Endothelial cell of umbilical vein (primary cell): Measurements from ENCODE around the gene NACAD. TPM values are rescaled to one million over a fixed set of nuclear protein-coding genes. Genes with fewer than 3 reads are reported as not detected.

Experiments used
- BruUV-seq: library from RNA; stranded (reverse); fragments of 400-500 nt; replicated peaks from 2 replicates; lab custom pipeline; 2021; lab: Mats Ljungman, UMichigan
- CTCF ChIA-PET: fragments of 300-600, 350-600 bp; sonication (Branson Sonifier 250); formaldehyde crosslinking; loops from one replicate; lab custom pipeline; 2021; ENCODE audit warnings: antibody characterized with exemption, inconsistent platforms; lab: Charles Lee
- POLR2A ChIA-PET: fragments of 300-600, 350-600 bp; sonication (Branson Sonifier 250); formaldehyde crosslinking; loops from one replicate; lab custom pipeline; 2021; ENCODE audit warnings: antibody characterized with exemption, inconsistent platforms; lab: Charles Lee
- DNase-seq: peaks from one replicate; pipeline ENCODE4 v3.0.0-alpha.2; 2011; ENCODE audit warnings: low read depth, low spot score
- FAIRE-seq: peaks from 2 replicates; lab custom pipeline; 2011; peaks lifted over from hg19 to GRCh38; lab: Jason Lieb, UNC
- H2AFZ ChIP-seq: 2 replicates; pipeline ENCODE4 v1.6.0; 2012; ENCODE audit warnings: low read depth, low read length, control low read depth, inconsistent platforms
- H3K27ac ChIP-seq: 2 replicates; pipeline ENCODE4 v1.5.1; 2011; ENCODE audit warnings: low read depth, mild to moderate bottlenecking, control low read depth, low read length, moderate library complexity; ENCODE audit not compliant: insufficient read depth
- H3K27me3 ChIP-seq, 2 experiments: 2 replicates each; pipeline versions ENCODE4 v1.6.0 to v1.6.1; 2011; ENCODE audit warnings: low read length in 2 of 2, mixed read lengths in 1 of 2; ENCODE audit not compliant: control insufficient read depth in 2 of 2, insufficient read depth in 2 of 2
- H3K36me3 ChIP-seq, 2 experiments: 2 replicates in 1 of 2; 3 replicates in 1 of 2; pipeline ENCODE4 v1.5.1; 2011; ENCODE audit warnings: low read length in 2 of 2, mild to moderate bottlenecking in 1 of 2, moderate library complexity in 1 of 2; ENCODE audit not compliant: control insufficient read depth in 2 of 2, insufficient read depth in 2 of 2; ENCODE audit errors: extremely low read depth in 1 of 2
- H3K4me1 ChIP-seq: 3 replicates; pipeline ENCODE4 v1.5.1; 2011; ENCODE audit warnings: mild to moderate bottlenecking, low read length; ENCODE audit not compliant: control insufficient read depth, insufficient read depth; ENCODE audit errors: extremely low read depth
- H3K4me2 ChIP-seq: 2 replicates; pipeline ENCODE4 v1.6.1; 2011; ENCODE audit warnings: low read length, control low read depth, mixed read lengths; ENCODE audit not compliant: insufficient read depth
- H3K4me3 ChIP-seq, 3 experiments: fragments of 200-600 bp in 1 of 3; sonication (generic), shearing (Covaris generic) in 1 of 3; replicated peaks in 1 of 3; 2 replicates each; pipeline ENCODE4 v1.5.1; 2011 to 2016; ENCODE audit warnings: control low read depth in 3 of 3, low read length in 3 of 3, mild to moderate bottlenecking in 2 of 3, inconsistent platforms in 1 of 3, low read depth in 1 of 3, moderate library complexity in 1 of 3; ENCODE audit not compliant: insufficient read depth in 1 of 3
- H3K79me2 ChIP-seq: 2 replicates; pipeline ENCODE4 v1.6.0; 2012; ENCODE audit warnings: low read length, inconsistent platforms; ENCODE audit not compliant: control insufficient read depth, insufficient read depth
- H3K9ac ChIP-seq: replicated peaks from 2 replicates; pipeline ENCODE3; 2011; ENCODE audit warnings: low read length, control low read depth; ENCODE audit not compliant: insufficient read depth; ENCODE audit errors: extremely low read depth
- H3K9me1 ChIP-seq: replicated peaks from 3 replicates; pipeline ENCODE4 v1.6.0; 2011; ENCODE audit warnings: mild to moderate bottlenecking, low read length; ENCODE audit not compliant: control insufficient read depth, insufficient read depth; ENCODE audit errors: extremely low read depth
- H3K9me3 ChIP-seq: replicated peaks from 2 replicates; pipeline ENCODE4 v1.5.1; 2012; ENCODE audit warnings: low read length, inconsistent platforms; ENCODE audit not compliant: control insufficient read depth, insufficient read depth
- H4K20me1 ChIP-seq: replicated peaks from 2 replicates; pipeline ENCODE3; 2011; ENCODE audit warnings: mild to moderate bottlenecking, low read length; ENCODE audit not compliant: control insufficient read depth, insufficient read depth; ENCODE audit errors: extremely low read depth
- EZH2 ChIP-seq: IDR thresholded peaks from 2 replicates; pipeline ENCODE4 v1.6.1; 2012; ENCODE audit warnings: borderline replicate concordance, low read depth, mild to moderate bottlenecking, moderate library complexity, low read length, inconsistent platforms; ENCODE audit not compliant: severe bottlenecking
- FOS ChIP-seq: IDR thresholded peaks from 2 replicates; pipeline ENCODE4 v1.6.1; 2011; ENCODE audit warnings: mild to moderate bottlenecking, low read length, moderate library complexity, borderline replicate concordance; ENCODE audit not compliant: insufficient read depth
- GATA2 ChIP-seq: IDR thresholded peaks from 2 replicates; pipeline ENCODE4 v1.7.0; 2011; ENCODE audit warnings: low read depth, mild to moderate bottlenecking, moderate library complexity, mixed read lengths, low read length; ENCODE audit not compliant: insufficient read length, insufficient read depth
- JUN ChIP-seq: IDR thresholded peaks from 2 replicates; pipeline ENCODE4 v1.6.1; 2011; ENCODE audit warnings: borderline replicate concordance, low read depth; ENCODE audit not compliant: insufficient read length, insufficient read depth
- MAX ChIP-seq: IDR thresholded peaks from 2 replicates; pipeline ENCODE4 v1.6.1; 2011; ENCODE audit not compliant: insufficient read depth, insufficient read length
- MYC ChIP-seq: IDR thresholded peaks from one replicate; pipeline ENCODE4 v1.6.1; 2011; ENCODE audit warnings: mild to moderate bottlenecking, low read depth, low read length
- POLR2A ChIP-seq: IDR thresholded peaks from 2 replicates; pipeline ENCODE4 v1.6.1; 2012; ENCODE audit warnings: low read depth, mild to moderate bottlenecking, control low read depth, low read length
- POLR2AphosphoS5 ChIP-seq: IDR thresholded peaks from 2 replicates; pipeline ENCODE4 v1.6.1; 2012; ENCODE audit warnings: low read depth, mild to moderate bottlenecking, control low read depth, low read length, moderate library complexity; ENCODE audit not compliant: insufficient read depth
- dilution Hi-C: fragments of 300-500 bp; cut with MboI; formaldehyde crosslinking; loops from one replicate; pipeline ENCODE4 v1.15.0; 2019; ENCODE audit warnings: low sequenced_read_pairs; ENCODE audit not compliant: extremely low pct_ligation_motif_present
- intact Hi-C: fragments of 100-400 bp; cut with micrococcal nuclease; formaldehyde crosslinking; loops from one replicate; pipeline ENCODE4 v1.10.0; 2022
- polyA plus RNA-seq, 4 experiments: library from polyadenylated mRNA; depleted of rRNA in 3 of 4; stranded (reverse) in 3 of 4; unstranded in 1 of 4; fragments of >200 nt; gene quantifications; 2 replicates each; pipeline versions ENCODE4 v1.2.1 to v1.2.3, GENCODE V29; 2011 to 2012; ENCODE audit warnings: missing spikeins in 1 of 4
- total RNA-seq: library from RNA; stranded (reverse); gene quantifications from 2 replicates; pipeline ENCODE4 v1.2.3, GENCODE V29; 2021
- TF ChIP-seq, protein P1 (sequence below), 2 donors: IDR thresholded peaks; 1 replicate in 1 of 2; 2 replicates in 1 of 2; pipeline ENCODE4 v1.5.1; 2011; ENCODE audit warnings: low read length in 2 of 2, mild to moderate bottlenecking in 2 of 2, moderate library complexity in 2 of 2, control low read depth in 1 of 2, inconsistent platforms in 1 of 2, low read depth in 1 of 2; ENCODE audit not compliant: insufficient read depth in 1 of 2; ENCODE audit errors: extremely low read depth in 1 of 2

NACAD gene
- total and polyA plus RNA-seq, 2 donors (not counting 3 experiments of a cell fraction or from before 2014, with no cell fraction given), result 1.4 to 6.6 TPM

DNA sequence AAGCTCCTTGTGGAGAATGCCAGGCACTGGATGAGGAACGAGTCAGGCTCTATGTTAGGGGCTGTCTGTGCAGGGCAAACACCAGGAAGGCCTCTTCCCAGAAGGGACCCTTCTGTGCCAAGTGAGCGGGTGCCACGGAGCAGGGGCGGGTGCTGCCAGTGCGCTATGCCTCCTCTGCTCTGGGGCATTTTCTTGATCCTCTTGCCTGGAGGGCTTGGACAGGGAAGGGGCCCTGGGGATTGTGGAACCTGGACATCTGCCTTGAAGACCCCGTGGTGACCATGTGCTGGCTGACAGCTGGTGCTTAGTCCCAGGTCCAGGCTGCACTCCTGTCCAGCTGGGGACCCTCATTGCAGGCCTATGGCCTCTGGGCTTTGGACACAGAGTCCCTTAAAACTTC lies 38.2 kb upstream of the NACAD start:
- dilution Hi-C loops, result no loop called here
- no peaks in the 10 kb centered on the region for H3K79me2 ChIP-seq
- CTCF ChIA-PET, result interaction anchor here (2.1 to 2.4 kb wide), 2 partner anchors 9 to 154 kb away, joined by 5 to 12 read pairs; no protein-coding TSS in a partner anchor
- H3K4me1 ChIP-seq, result no peaks in the 10 kb centered on the region
- no peak overlapping the region for H3K27ac ChIP-seq
- no peak overlapping the region for H3K9ac ChIP-seq
- H3K36me3 ChIP-seq, result no peaks in the 10 kb centered on the region
- H3K9me3 ChIP-seq, result no peaks in the 10 kb centered on the region
- no peak for DNase-seq
- FAIRE-seq, result no peak
- no peak overlapping the region for H3K4me2 ChIP-seq
- H3K9me1 ChIP-seq, result no peaks in the 10 kb centered on the region
- intact Hi-C loops, result no loop called here
- H2AFZ ChIP-seq, result no peak overlapping the region
- TF ChIP-seq, protein P1, sequence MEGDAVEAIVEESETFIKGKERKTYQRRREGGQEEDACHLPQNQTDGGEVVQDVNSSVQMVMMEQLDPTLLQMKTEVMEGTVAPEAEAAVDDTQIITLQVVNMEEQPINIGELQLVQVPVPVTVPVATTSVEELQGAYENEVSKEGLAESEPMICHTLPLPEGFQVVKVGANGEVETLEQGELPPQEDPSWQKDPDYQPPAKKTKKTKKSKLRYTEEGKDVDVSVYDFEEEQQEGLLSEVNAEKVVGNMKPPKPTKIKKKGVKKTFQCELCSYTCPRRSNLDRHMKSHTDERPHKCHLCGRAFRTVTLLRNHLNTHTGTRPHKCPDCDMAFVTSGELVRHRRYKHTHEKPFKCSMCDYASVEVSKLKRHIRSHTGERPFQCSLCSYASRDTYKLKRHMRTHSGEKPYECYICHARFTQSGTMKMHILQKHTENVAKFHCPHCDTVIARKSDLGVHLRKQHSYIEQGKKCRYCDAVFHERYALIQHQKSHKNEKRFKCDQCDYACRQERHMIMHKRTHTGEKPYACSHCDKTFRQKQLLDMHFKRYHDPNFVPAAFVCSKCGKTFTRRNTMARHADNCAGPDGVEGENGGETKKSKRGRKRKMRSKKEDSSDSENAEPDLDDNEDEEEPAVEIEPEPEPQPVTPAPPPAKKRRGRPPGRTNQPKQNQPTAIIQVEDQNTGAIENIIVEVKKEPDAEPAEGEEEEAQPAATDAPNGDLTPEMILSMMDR (IDR thresholded peaks at IDR 0.05; ENCODE audit: extremely low read depth in 1 of 2, insufficient read depth in 1 of 2, low read depth in 1 of 2, low read length in 2 of 2), result no peak
- TF ChIP-seq JUN, result no peak
- TF ChIP-seq POLR2AphosphoS5, result no peak
- no peak for TF ChIP-seq FOS
- no peak for TF ChIP-seq GATA2
- POLR2A ChIA-PET, result no interaction called here
- no TSS peak for BruUV-seq
- no peaks in the 10 kb centered on the region for H3K27me3 ChIP-seq
- no peak overlapping the region for H3K4me3 ChIP-seq
- H4K20me1 ChIP-seq, result no peaks in the 10 kb centered on the region

DNA sequence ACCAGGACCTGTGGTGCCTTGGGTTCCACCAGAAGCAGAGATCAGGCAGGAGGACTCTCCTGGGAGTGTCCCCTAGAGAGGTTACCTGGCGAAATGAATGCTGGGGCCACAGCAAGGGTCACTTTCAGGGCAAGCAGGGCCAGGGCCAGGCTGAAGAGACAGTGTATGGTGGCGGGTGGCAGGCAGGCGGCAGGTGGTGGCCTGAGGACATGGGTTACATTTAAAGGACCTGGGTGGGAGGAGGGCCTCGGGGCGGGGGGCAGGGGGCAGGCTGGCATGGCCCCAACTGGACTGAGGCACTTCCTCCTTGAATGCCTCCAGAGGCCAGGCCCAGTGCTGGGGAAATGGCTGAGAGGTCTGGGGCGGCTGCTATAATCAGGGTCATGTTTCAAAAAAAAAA lies 37.4 kb upstream of the NACAD start:
- H3K4me2 ChIP-seq, result no peak overlapping the region
- no peak overlapping the region for H3K4me3 ChIP-seq
- no peaks in the 10 kb centered on the region for H3K27me3 ChIP-seq
- no peaks in the 10 kb centered on the region for H3K9me1 ChIP-seq
- H3K4me1 ChIP-seq, result no peaks in the 10 kb centered on the region
- no TSS peak for BruUV-seq
- DNase-seq (no peak), FAIRE-seq (no peak)
- CTCF ChIA-PET, result interaction anchor here (1.0 to 4.2 kb wide), 3 partner anchors 10 to 153 kb away, joined by 3 to 22 read pairs (median 12); no protein-coding TSS in a partner anchor
- H3K36me3 ChIP-seq, result no peaks in the 10 kb centered on the region
- no peak overlapping the region for H3K9ac ChIP-seq
- intact Hi-C loops, result no loop called here
- H3K79me2 ChIP-seq, result no peaks in the 10 kb centered on the region
- no peaks in the 10 kb centered on the region for H3K9me3 ChIP-seq
- TF ChIP-seq POLR2A, result no peak
- no peak for TF ChIP-seq JUN
- no peak for TF ChIP-seq POLR2AphosphoS5
- TF ChIP-seq MAX, result no peak
- TF ChIP-seq MYC, result no peak
- TF ChIP-seq EZH2, result no peak
- TF ChIP-seq, protein P1 (IDR thresholded peaks at IDR 0.05; ENCODE audit: extremely low read depth in 1 of 2, insufficient read depth in 1 of 2, low read depth in 1 of 2, low read length in 2 of 2), result no peak
- TF ChIP-seq FOS, result no peak
- TF ChIP-seq GATA2, result no peak
- no peaks in the 10 kb centered on the region for H4K20me1 ChIP-seq
- POLR2A ChIA-PET, result no interaction called here
- H2AFZ ChIP-seq, result no peak overlapping the region
- H3K27ac ChIP-seq, result no peak overlapping the region
- dilution Hi-C loops, result no loop called here
